Activated CD4-positive, alpha-beta T cell treated with anti-CD3 and anti-CD28 coated beads for 4 hours (primary cell): ENCODE measurements around the gene ZDHHC9.
"Not testable (repeated sequence)": the region's sequence is repeated elsewhere in the genome, so short reads cannot be mapped to it uniquely, and the experiment has no call there.

Experiments used
- DNase-seq, 2 donors: peaks; one replicate each; pipeline ENCODE4 v3.0.0-alpha.2; 2020

The ZDHHC9 gene

DNA sequence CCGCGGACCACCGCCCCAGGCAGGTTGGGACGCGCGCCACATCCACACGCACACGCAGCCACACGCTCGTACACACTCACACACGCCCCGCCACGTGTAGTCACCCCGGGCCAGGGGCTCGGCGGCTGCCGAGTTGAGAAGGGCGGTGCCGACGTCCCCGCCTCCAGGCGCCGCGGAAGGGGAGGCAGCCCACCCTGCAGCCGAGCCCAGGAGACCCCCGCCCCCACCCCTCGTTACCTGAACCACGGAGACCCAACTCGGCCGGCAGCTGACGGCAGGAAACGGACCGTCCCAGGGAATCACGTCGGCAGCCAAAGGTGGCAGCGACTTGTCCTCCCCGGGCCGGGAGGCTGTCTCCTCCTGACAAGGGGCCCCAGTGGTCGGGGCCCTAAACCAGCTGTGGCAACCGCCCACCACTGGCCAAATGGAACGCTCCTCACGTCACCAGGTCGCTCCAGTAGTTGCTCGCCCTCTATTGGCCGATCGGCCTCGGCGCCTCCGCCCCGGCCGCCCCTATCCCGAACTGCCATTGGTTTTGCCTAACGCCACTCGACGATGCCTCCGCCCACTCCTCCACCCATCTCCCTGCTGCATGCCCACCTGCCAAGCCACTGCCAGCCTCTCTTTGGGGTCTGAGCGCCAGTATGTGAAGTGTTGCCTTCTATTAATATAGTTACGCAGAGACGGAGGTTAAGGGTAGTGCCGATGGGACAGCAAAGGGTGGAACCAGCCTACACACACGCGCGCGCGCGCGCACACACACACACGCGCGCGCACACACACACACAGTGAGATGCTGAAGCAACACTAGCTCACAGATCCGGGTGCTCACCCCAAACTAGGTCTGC is at the start of gene ZDHHC9:
TSS of gene ZDHHC9 (minus strand) at position 428 of the 848 bp plus-strand sequence. CDS start 1,941 bp downstream, outside the sequence.
- peak; percentile 84 to 85 for DNase-seq

- DNase-seq = no peak
Observed at GRCh38 chrX:129877401-129877800, 33.7 kb upstream of the ZDHHC9 start.

GRCh38 chrX:129876771-129877305 is 33.2 kb upstream of the ZDHHC9 start:
- DNase-seq = no peak

- no peak for DNase-seq
Observed at GRCh38 chrX:129875669-129876068, 32.0 kb upstream of the ZDHHC9 start.

GRCh38 chrX:129872524-129872923 is 28.8 kb upstream of the ZDHHC9 start:
- DNase-seq = no peak

GRCh38 chrX:129866321-129866720 is 22.6 kb upstream of the ZDHHC9 start:
- DNase-seq = not testable (repeated sequence)

DNA sequence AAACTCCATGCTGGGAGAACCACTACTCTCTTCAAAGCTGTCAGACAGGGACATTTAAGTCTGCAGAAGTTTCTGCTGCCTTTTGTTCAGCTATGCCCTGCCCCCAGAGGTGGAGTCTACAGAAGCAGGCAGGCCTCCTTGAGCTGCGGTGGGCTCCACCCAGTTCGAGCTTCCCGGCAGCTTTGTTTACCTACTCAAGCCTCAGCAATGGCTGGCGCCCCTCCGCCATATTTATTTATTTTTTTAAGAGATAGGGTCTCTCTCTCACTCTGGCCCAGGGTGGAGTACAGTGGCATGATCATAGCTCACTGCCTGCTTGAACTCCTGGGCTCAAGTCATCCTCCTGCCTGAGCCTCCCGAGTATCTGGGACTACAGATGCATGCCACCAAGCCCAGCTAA is 15.4 kb upstream of the ZDHHC9 start:
- not testable (repeated sequence) for DNase-seq

GRCh38 chrX:129851825-129852224 is 8.1 kb upstream of the ZDHHC9 start:
- DNase-seq = not testable (repeated sequence)

DNA sequence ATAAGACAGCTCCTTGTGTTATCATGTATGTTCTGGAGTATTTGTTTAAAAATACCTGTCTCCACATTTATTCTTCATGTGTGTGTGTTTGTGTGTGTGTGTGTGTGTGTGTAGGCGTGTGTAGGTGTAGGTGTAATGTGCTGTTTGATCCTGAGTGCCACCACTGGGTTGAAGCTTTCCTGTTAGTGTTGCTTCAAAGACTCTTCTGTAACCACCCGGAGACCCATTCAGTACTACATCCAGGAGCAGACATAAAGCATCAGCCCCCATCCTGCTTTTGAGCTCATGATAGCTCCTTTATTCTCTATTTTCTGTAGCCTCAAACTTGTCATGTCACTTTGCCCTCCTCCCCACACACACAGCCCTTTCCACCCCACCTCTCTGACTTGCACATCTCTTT is 3.0 kb upstream of the ZDHHC9 start:
- peak in 1 of 2 donors; percentile 4 for DNase-seq

DNA sequence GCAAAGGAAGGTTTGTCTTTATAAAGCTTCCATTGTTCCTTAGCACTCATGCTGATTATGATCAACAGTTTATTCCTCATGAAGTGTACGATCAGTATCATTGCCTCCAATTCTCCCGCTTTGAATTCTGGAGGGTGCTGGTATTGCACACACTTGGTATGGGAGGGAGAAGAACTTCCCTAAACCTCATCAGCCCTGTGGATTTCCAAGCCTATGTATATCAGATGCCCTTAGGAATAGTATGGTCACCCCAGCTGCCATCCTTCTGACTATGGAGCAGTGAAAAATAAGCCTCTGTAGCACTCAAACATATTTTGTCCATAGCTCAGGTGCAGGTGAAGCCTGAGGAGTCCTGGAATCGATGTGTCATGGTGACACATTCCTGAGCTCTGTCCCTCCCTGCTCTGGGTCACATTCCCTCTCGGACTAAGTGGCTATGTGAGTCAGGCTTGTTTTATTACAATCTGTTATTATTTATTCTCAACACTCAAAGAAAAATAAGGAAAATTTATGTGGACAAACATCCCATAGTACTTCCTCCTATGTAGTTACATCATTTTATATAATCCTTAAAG is 2.0 kb upstream of the ZDHHC9 start:
- no peak for DNase-seq

DNA sequence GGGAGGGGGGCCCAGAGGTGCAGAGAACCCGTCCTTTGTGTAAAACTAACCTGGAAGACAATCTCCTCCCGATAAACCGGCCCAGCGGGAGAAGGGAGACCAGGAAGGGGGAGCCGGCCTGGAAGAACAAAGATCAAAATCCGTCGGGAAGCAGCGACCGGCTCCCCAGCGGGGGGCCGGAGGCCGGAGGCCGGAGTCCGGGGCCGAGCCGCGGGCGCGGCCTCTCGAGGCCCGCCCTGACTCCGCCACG is 552 bp downstream of the ZDHHC9 start:
- DNase-seq = no peak

GRCh38 chrX:129842510-129843208 is 1.0 kb downstream of the ZDHHC9 start:
- DNase-seq = peak in 1 of 2 donors; percentile 1

DNA sequence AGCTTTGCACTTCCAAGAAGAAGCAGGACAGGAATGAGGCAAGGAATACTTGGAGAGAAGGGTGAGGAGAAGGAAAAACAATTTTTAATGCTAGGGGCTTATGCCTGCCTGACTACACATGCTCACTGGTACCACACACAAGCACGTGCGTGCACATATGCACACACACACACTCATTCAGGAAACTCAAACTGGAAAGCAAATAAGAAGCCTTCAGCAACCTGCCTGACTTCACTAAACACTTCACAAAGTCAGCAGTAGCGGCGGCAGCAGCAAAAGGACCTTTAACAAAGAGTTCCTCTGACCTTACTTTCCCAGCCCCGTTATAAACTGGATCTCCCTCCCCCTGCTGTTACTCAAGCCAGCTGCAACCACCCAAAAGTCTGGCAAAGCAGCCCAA is 3.3 kb downstream of the ZDHHC9 start:
- DNase-seq = no peak

- DNase-seq = no peak
Observed at GRCh38 chrX:129836827-129837226, 6.9 kb downstream of the ZDHHC9 start.

GRCh38 chrX:129833153-129833990 is 10.3 kb downstream of the ZDHHC9 start:
- DNase-seq = no peak

GRCh38 chrX:129831091-129831885 is 12.4 kb downstream of the ZDHHC9 start:
- no peak for DNase-seq

DNA sequence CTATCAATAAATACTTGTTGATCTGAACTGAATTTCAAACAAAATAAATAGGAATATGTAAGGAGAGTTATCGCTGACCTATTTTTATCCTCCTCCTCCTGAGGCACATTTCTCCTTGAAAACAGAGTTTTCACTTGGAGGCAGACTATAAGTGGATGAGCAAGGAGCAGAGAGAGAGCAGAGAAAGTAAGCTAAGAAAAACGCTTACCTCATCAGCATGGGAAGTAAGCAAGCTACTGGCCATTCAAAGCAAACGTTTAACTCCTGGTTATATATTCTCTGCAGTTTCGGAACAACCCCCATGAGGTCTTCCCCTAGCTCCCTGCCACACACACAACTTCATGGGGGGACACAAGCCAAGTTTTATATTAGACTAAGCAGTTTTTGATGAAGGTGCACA is 13.2 kb downstream of the ZDHHC9 start:
- no peak for DNase-seq

DNA sequence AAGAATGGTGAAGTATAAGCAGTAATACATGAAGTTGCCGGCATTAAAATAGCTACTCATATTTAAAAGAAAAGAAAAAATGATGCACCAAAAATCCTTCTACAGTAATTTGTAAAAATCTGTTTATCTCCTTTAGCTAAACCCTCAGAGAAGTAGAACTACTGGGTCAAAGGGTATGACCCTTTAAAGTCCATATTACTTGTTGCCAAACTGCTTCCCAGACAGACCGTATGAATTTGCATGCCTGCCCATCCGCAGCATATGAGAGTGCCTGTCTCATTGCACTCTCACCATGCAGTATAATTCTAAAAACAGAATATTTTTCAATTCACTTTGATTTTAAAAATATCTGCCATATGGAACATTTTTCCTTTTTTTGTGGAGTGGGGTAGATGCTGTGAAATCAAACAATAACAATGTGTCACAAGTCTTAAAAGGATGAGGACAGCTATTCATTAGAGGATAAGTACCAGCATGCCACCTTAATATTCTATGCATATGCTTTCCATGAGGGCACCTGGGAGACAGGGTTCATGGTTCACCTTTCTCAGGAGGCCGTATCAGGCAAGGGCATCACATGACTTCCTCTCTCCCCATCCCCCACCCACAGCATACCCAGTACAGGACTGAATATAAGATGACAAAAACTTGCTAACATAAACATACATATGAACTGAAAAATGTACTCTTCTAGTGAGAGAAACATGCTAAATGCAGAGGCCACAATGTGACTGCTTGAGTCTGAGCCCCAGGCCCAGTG is 17.8 kb downstream of the ZDHHC9 start:
- peak in 1 of 2 donors; percentile 3 for DNase-seq

DNA sequence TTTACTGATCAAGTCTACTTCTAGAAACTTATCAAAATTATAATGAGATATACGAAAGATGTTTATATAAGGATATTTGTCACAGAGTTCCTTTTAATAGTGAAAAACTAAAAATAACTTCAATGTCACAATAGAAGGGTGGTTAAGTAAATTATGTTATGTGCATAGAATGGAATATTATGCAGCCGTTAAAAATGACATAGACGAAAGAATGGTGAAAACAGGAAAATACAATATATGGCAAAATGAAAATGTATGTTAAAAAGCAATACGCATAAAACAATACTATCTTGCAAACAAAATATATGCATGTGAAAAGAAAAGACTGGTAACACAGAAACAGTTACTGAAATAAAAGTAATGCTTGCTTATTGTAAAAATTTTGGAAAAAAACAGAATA is 19.1 kb downstream of the ZDHHC9 start:
- no peak for DNase-seq

DNA sequence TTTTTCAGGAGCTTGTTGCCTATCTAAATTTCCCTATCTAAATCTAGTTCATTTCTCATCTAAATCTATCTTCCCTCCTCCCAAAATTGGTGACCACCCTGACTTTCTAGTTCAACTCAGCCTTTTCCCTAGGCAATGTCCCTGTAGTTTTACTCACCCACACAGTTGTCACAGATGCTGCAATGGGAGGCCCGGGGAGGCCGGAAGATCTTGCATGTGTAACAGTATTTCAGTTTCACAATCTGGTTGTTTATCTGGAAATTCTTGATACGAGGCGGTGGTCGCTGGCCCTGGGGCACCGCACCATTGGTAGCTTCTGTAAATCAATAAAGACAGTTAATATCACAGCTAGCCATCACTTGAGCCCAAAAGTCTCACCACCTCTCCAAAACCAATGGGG is 20.2 kb downstream of the ZDHHC9 start:
- DNase-seq = no peak

DNA sequence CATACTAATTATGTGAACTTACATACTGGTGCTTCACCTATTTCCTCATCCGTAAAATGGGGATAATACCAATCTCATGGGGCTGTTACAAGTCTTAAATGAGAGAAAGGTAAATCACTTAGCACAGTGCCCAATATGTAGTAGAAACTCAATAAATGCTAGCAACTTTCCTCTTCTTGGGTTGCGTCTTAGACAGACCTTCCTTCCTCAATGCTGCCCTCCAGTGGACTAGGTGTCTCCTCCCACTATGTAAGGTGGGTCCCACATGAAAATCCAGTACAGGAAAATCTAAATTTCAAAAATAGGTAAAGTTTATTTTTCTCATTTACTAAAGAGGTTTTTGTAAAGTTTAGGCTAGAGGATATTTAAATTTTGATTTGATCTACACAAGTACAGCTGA is 20.6 kb downstream of the ZDHHC9 start:
- DNase-seq = peak; percentile 49 to 63
